ENCODE data around the gene RABL6. TPM values are rescaled to one million over a fixed set of nuclear protein-coding genes. Genes with fewer than 3 reads are reported as not detected.

Gene RABL6
- polyA plus RNA-seq, 1 experiment = 35.4 TPM

GRCh38 chr9:136860933-136861873 lies 53.5 kb downstream of the RABL6 start:
- no peak overlapping the region for H3K27ac ChIP-seq (ENCODE audit: low read depth, low read length)
- no peak overlapping the region for H3K4me3 ChIP-seq (ENCODE audit: low read depth, low read length)
- no peak for DNase-seq (ENCODE audit: low read depth, low spot score)
- no peak for TF ChIP-seq CTCF (IDR thresholded peaks at IDR 0.05; ENCODE audit: low read depth, low read length)
- POLR2A ChIA-PET = interaction anchor here (0.9 kb wide), 1 partner anchor 13 kb away, joined by 3 read pairs; no protein-coding TSS in a partner anchor
- CTCF ChIA-PET = interaction anchor here (1.2 kb wide), 1 partner anchor 19 kb away, joined by 3 read pairs; the partner anchor contains the start of gene AJM1
- H3K9me3 ChIP-seq (ENCODE audit: control insufficient read depth, insufficient read depth, low read length) = no peaks in the 10 kb centered on the region
- H3K27me3 ChIP-seq (ENCODE audit: control insufficient read depth, insufficient read depth, low read length) = no peaks in the 10 kb centered on the region

GRCh38 chr9:136861874-136862457 lies 54.2 kb downstream of the RABL6 start:
- no peak for DNase-seq (ENCODE audit: low read depth, low spot score)
- ChIA-PET POLR2A (interaction anchor here (0.9 kb wide), 1 partner anchor 13 kb away, joined by 3 read pairs; no protein-coding TSS in a partner anchor), CTCF (no interaction called here)
- Histone ChIP-seq H3K27me3 (ENCODE audit: control insufficient read depth, insufficient read depth, low read length) (no peaks in the 10 kb centered on the region), H3K27ac (ENCODE audit: low read depth, low read length) (no peak overlapping the region), H3K9me3 (ENCODE audit: control insufficient read depth, insufficient read depth, low read length) (peaks cover 2% of the 10 kb centered on the region; the same call in 1 of the 2 replicates), H3K4me3 (ENCODE audit: low read depth, low read length) (no peak overlapping the region)
- TF ChIP-seq CTCF (IDR thresholded peaks at IDR 0.05; ENCODE audit: low read depth, low read length) = no peak

GRCh38 chr9:136862849-136863622 lies 55.3 kb downstream of the RABL6 start:
- ChIA-PET POLR2A (no interaction called here), CTCF (no interaction called here)
- Histone ChIP-seq H3K9me3 (ENCODE audit: control insufficient read depth, insufficient read depth, low read length) (peaks cover 11% of the 10 kb centered on the region), H3K27me3 (ENCODE audit: control insufficient read depth, insufficient read depth, low read length) (no peaks in the 10 kb centered on the region), H3K4me3 (ENCODE audit: low read depth, low read length) (no peak overlapping the region), H3K27ac (ENCODE audit: low read depth, low read length) (no peak overlapping the region)
- no peak for TF ChIP-seq CTCF (IDR thresholded peaks at IDR 0.05; ENCODE audit: low read depth, low read length)
- no peak for DNase-seq (ENCODE audit: low read depth, low spot score)

- POLR2A ChIA-PET = no interaction called here
- CTCF ChIA-PET = no interaction called here
- Histone ChIP-seq H3K9me3 (ENCODE audit: control insufficient read depth, insufficient read depth, low read length) (peaks cover 18% of the 10 kb centered on the region), H3K27me3 (ENCODE audit: control insufficient read depth, insufficient read depth, low read length) (no peaks in the 10 kb centered on the region), H3K27ac (ENCODE audit: low read depth, low read length) (no peak overlapping the region), H3K4me3 (ENCODE audit: low read depth, low read length) (no peak overlapping the region)
- no peak for TF ChIP-seq CTCF (IDR thresholded peaks at IDR 0.05; ENCODE audit: low read depth, low read length)
- DNase-seq (ENCODE audit: low read depth, low spot score) = no peak
These were observed 56.0 kb downstream of the RABL6 start for GRCh38 chr9:136863623-136864273.
